ENCODE measurements around the gene PHACTR1.

PHACTR1 gene

GRCh38 chr6:13304580-13305260, 588.2 kb downstream of the PHACTR1 start:
- DNase-seq (ENCODE audit: extremely low read depth, low read depth): no peak
- no peak for TF ChIP-seq CTCF (IDR thresholded peaks at IDR 0.05; ENCODE audit: low read depth, low read length)

GRCh38 chr6:13305288-13305687, 588.7 kb downstream of the PHACTR1 start:
- TF ChIP-seq CTCF (IDR thresholded peaks at IDR 0.05; ENCODE audit: low read depth, low read length): no peak
- no peak for DNase-seq (ENCODE audit: extremely low read depth, low read depth)

GRCh38 chr6:13305791-13306190, 589.2 kb downstream of the PHACTR1 start:
- DNase-seq (ENCODE audit: extremely low read depth, low read depth): no peak
- no peak for TF ChIP-seq CTCF (IDR thresholded peaks at IDR 0.05; ENCODE audit: low read depth, low read length)

- TF ChIP-seq CTCF (IDR thresholded peaks at IDR 0.05; ENCODE audit: low read depth, low read length): no peak
- no peak for DNase-seq (ENCODE audit: extremely low read depth, low read depth)
These were observed 591.0 kb downstream of the PHACTR1 start for GRCh38 chr6:13307508-13307995.

- DNase-seq (ENCODE audit: extremely low read depth, low read depth): no peak
- TF ChIP-seq CTCF (IDR thresholded peaks at IDR 0.05; ENCODE audit: low read depth, low read length): no peak
These were observed 591.8 kb downstream of the PHACTR1 start for GRCh38 chr6:13308332-13308731.

GRCh38 chr6:13311155-13311554, 594.6 kb downstream of the PHACTR1 start:
- TF ChIP-seq CTCF (IDR thresholded peaks at IDR 0.05; ENCODE audit: low read depth, low read length): no peak

GRCh38 chr6:13314806-13315205, 598.2 kb downstream of the PHACTR1 start:
- no peak for DNase-seq (ENCODE audit: extremely low read depth, low read depth)
- no peak for TF ChIP-seq CTCF (IDR thresholded peaks at IDR 0.05; ENCODE audit: low read depth, low read length)

More at GRCh38 chr6:13311155-13311554, 594.6 kb downstream of the PHACTR1 start:
- no peak for DNase-seq (ENCODE audit: extremely low read depth, low read depth)
